OCI-M1 (cell line): ENCODE results near the gene CFAP61.

Source experiments
- DNase-seq: peaks from one replicate; lab custom pipeline; 2025; lab: John Stamatoyannopoulos, UW

The CFAP61 gene

GRCh38 chr20:20037960-20038359 is 14.4 kb upstream of the CFAP61 start:
- no peak for DNase-seq

GRCh38 chr20:20038586-20038985 is 13.7 kb upstream of the CFAP61 start:
- no peak for DNase-seq

GRCh38 chr20:20039752-20040387 is 12.5 kb upstream of the CFAP61 start:
- DNase-seq: no peak

DNA sequence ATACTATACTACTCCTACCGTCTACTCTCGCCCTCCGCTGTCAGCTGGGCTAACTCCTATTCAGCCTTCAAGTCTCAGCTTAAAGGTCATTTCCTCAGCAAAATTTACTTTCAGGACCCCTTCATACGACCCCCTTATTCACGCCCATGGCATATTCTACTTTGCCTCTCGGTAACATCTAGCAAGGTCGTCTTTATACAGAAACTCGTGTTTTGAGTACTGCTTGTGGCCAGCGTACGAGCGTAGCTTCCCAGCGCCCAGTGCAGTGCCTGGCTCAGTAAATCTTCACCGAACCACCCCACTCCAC is 612 bp upstream of the CFAP61 start:
- no peak for DNase-seq

- DNase-seq: no peak
Observed at GRCh38 chr20:20060234-20060998, 8.1 kb downstream of the CFAP61 start.

DNA sequence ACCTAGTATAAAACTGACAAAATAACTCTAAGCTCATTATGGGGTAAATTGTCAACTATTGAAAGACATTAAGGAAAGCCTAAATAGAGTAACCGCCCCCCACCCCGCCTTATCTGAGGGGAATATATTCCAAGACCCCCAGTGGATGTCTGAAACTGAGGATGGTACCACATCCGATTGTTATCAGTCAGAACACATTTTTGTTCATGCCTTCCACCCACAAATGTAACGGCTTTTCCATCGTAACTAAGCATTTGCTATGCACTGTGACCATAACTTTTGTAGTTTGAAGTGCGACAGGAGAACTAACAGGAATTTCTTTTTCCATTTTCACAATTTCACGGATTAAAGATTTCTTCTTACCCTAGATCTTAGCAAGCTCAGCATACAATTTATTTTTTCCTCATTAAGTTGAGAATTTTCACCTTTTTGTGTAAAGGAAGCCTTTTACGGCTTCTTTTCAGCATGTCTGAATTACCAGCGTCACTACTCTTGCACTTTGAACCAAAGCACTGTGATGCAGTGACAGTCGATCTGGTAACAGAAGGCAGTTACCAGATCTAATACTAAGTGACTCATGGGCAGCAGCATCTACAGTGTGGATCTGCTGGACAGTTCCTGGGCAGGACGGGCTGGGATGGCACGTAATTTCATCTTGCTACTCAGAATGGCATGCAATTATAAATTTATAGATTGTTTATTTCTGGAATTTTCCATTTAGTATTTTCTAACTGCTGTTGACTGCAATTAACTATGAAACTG is 11.8 kb downstream of the CFAP61 start:
- DNase-seq: peak; percentile 13

GRCh38 chr20:20065361-20065760 is 13.0 kb downstream of the CFAP61 start:
- DNase-seq: no peak

DNA sequence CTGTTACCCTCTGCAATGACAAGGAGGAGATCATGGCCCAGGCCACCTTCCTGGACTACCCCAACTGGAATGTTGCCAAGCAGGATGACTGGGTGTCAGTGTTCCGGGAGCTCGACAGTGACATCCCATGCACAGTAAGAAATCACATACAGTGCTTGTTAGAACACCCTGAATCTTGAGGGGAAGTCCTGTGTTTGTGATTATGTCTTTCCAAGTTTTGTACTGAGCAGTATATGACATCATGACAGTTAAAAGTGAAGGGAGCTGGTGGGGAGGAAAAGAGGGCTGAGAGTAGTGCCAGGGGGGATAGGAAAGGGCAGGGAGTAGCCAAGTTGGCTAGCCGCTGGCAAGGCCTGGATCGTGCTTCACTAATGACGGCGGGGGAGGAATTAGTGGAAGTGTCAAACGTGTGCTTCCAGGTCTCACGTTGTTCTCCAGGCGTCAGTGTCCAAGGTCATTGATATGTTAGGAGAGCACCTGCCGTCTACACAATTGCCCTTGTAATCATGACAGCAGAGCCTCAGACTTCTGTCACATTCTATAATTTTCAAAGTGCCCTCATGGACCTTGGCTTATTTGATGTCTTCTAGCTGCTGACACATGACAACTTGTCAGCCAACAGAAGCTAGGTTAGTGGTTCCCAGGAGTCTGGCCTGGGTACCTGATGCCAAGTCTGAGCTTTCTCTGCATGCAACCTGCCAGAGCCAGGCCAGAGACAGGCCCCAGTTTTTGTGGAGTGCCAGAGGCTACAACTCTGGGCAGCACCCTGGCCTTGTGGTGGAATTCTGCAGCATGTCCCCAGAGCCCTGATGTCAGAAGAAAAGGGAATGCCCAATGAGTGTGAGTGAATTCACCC is 18.8 kb downstream of the CFAP61 start:
- DNase-seq: peak; percentile 12

DNA sequence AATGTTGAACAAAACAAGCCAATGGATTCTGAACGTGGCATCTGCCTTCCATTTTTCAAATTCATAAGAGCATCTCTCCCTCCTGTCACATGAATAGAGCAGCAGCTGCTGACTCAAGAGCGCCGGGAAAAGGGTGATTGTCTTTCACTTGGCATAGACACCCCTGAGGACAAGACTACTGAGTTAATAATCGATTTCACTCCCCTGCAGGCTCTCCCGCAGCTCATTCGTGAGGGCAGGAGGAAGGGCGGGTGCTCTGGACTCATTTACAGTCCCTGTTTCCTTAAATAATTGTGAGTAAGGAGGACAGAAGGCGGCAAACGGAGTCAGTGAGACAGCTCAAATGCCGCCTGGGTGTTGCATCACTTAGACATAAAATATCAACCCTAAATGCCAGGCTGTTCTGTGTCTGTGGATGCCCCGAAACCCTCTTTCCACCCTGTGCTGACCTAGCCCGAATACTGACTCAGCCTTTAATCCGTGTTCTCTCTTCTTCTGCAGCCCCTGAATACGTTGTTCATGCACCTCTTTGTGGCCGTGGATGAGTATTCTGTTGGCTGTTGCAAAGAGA is 21.6 kb downstream of the CFAP61 start:
- DNase-seq: no peak

DNA sequence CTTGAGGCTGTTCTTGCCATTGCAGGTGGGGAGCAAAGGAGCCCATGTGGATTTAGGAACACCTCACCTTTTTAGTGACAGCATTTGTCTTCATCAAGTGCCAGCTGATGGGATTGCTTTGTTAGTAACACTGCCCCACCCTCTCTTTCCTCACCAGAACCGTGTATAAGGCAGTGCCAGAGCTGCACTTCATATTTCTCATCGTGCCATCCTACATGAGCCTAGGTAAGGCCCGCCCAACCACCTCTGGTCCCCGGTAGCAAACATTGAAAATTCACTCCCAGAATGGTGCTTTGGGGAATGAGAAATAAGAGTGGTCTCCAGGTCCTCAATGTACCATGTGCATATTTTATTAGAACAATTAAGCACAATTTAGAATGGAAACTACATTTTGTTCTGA is 22.7 kb downstream of the CFAP61 start:
- no peak for DNase-seq

DNA sequence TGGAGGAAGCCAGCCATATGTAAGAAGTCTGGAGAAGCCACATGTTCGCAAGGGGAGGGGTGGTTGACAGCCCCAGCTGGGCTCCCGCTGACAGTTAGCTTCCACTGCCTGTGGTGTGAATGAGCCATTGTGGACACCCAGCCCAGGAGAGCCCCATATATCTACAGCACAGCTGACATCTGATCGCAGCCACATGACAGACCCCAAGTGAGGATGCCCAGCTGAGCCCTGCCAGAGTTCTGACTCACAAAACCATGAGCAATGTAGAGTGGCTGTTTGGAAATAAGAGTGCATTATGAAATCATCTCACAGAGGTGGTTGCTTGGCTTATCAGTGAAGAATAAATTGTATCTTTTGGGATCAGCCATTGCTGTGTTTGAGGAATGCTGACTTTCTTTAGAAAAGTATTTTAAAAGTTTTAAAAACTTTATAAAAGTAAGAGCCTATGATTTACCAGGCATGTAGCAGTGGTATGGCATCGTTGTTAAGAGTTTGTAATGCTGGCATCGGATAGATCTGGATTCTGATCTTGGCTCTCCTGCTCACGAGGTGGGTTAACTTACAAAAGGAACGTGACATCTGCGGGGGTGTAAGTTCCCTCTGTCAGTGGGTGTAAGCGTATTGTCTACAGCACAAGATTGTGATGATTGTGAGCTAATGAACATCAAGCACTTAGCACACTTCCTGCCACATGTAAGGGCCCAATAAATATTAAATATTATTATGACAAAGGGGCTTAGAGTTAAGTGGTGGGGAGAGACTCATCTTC is 24.1 kb downstream of the CFAP61 start:
- no peak for DNase-seq

- DNase-seq: no peak
Observed at GRCh38 chr20:20078041-20078440, 25.7 kb downstream of the CFAP61 start.

- no peak for DNase-seq
Observed at GRCh38 chr20:20079102-20079784, 26.9 kb downstream of the CFAP61 start.

GRCh38 chr20:20083807-20084206 is 31.5 kb downstream of the CFAP61 start:
- DNase-seq: peak; percentile 63

- no peak for DNase-seq
Observed at GRCh38 chr20:20084296-20084752, 32.0 kb downstream of the CFAP61 start.

DNA sequence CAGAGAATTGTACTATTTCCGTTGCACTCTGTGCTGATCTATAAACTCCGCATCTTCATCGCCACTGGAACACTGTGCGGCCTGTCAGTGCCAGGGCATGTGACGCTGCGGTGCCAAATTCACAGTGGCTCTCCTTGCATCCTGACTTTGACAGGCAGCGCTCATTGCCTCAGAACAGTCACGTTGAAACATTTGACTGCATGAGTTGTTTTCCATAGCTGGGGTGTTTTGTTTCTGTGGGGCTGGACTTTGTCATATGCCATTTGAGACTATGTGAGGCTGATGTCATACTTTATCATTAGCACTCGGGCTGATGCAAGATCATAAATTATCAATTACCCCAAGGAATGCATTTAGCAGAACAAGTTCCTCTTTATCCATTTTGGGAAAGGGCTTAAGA is 32.7 kb downstream of the CFAP61 start:
- peak; percentile 26 for DNase-seq

DNA sequence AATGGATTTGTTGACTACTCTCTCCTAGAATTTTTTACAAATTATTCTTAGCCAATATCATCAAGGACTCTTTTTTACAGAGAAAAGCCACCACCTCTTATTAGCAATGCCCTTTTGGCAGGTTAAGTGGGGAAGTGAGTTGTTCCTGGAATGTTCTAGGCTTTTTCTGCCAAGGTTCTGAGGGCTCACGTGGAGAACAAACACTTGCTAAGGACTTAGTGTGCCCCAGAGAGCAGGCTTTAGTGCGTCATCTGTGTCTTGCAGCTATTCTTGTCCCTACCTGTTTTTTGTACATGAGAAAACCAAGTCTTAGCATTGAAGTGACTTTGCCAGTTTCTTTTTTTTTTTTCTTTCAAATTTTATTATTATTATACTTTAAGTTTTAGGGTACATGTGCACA is 33.5 kb downstream of the CFAP61 start:
- no peak for DNase-seq

- no peak for DNase-seq
Observed at GRCh38 chr20:20089018-20089417, 36.7 kb downstream of the CFAP61 start.

- no peak for DNase-seq
Observed at GRCh38 chr20:20089939-20090338, 37.6 kb downstream of the CFAP61 start.

GRCh38 chr20:20092827-20093226 is 40.5 kb downstream of the CFAP61 start:
- DNase-seq: no peak
